OCI-LY3 (cell line): ENCODE measurements around the gene TXNDC11.

ENCODE experiments used
- H2AFZ ChIP-seq: fragments of 200-600, 300-600 bp; shearing (Covaris generic); 2 replicates; pipeline ENCODE4 v1.6.0; 2014; ENCODE audit warnings: antibody characterized with exemption, low read depth, low read length
- H3K27ac ChIP-seq: fragments of 200-600, 300-600 bp; sonication (generic); 2 replicates; pipeline ENCODE4 v1.5.1; 2014; ENCODE audit warnings: mild to moderate bottlenecking, low read length, moderate library complexity, mixed read lengths
- H3K27me3 ChIP-seq: fragments of 200-600, 300-600 bp; sonication (generic); 2 replicates; pipeline ENCODE4 v1.6.1; 2014; ENCODE audit warnings: low read depth, low read length, mixed read lengths
- H3K36me3 ChIP-seq: fragments of 200-600, 300-600 bp; sonication (generic); replicated peaks from 2 replicates; pipeline ENCODE3; 2014; ENCODE audit warnings: low read depth, low read length, mixed read lengths
- H3K4me1 ChIP-seq: fragments of 300-600, 200-600 bp; sonication (generic); 2 replicates; pipeline ENCODE4 v1.6.1; 2014; ENCODE audit warnings: low read length, mixed read lengths
- H3K4me2 ChIP-seq: fragments of 200-600, 300-600 bp; sonication (generic); 2 replicates; pipeline ENCODE4 v1.6.1; 2014; ENCODE audit warnings: low read length, mixed read lengths
- H3K4me3 ChIP-seq: fragments of 300-600, 200-600 bp; sonication (generic); 2 replicates; pipeline ENCODE4 v1.5.1; 2014; ENCODE audit warnings: antibody characterized with exemption, mild to moderate bottlenecking, low read length, moderate library complexity
- H3K79me2 ChIP-seq: fragments of 300-600, 200-600 bp; shearing (Covaris generic); 2 replicates; pipeline ENCODE4 v1.6.1; 2014; ENCODE audit warnings: mild to moderate bottlenecking, low read length, mixed read lengths
- H3K9ac ChIP-seq: fragments of 300-600, 200-600 bp; shearing (Covaris generic); 2 replicates; pipeline ENCODE4 v1.6.0; 2014; ENCODE audit warnings: mild to moderate bottlenecking, low read length, moderate library complexity
- H3K9me3 ChIP-seq: fragments of 200-600, 300-600 bp; shearing (Covaris generic); 2 replicates; pipeline ENCODE4 v1.6.1; 2014; ENCODE audit warnings: low read length, mixed read lengths; ENCODE audit not compliant: insufficient read depth
- H4K20me1 ChIP-seq: fragments of 200-600, 300-600 bp; sonication (generic); 2 replicates; pipeline ENCODE4 v1.6.1; 2016; ENCODE audit warnings: low read length, mixed read lengths; ENCODE audit not compliant: insufficient read depth
- CTCF ChIP-seq: fragments of 200-600, 300-600 bp; sonication (generic); IDR thresholded peaks from 2 replicates; pipeline ENCODE4 v1.5.1; 2014; ENCODE audit warnings: antibody characterized with exemption, low read length, low read depth
- EZH2phosphoT487 ChIP-seq: fragments of 200-600 bp; shearing (Covaris generic); IDR thresholded peaks from 2 replicates; pipeline ENCODE4 v1.6.1; 2018; ENCODE audit warnings: antibody characterized with exemption, mixed run types, low read depth

Gene TXNDC11

GRCh38 chr16:11685844-11686618, 56.6 kb downstream of the TXNDC11 start:
- Histone ChIP-seq H3K4me1 (peaks cover 88% of the 10 kb centered on the region), H4K20me1 (peaks cover 25% of the 10 kb centered on the region), H3K27ac (no peak overlapping the region), H3K4me2 (no peak overlapping the region), H3K27me3 (no peaks in the 10 kb centered on the region), H3K79me2 (peaks cover 80% of the 10 kb centered on the region), H3K4me3 (no peak overlapping the region), H2AFZ (no peak overlapping the region), H3K9me3 (no peaks in the 10 kb centered on the region), H3K36me3 (peaks cover 58% of the 10 kb centered on the region), H3K9ac (no peak overlapping the region)
- TF ChIP-seq EZH2phosphoT487: no peak
- no peak for TF ChIP-seq CTCF

- H4K20me1 ChIP-seq: peaks cover 41% of the 10 kb centered on the region
- TF ChIP-seq CTCF (no peak), EZH2phosphoT487 (no peak)
- H3K9me3 ChIP-seq: no peaks in the 10 kb centered on the region
- H3K27ac ChIP-seq: no peak overlapping the region
- no peak overlapping the region for H3K4me3 ChIP-seq
- H3K4me1 ChIP-seq: peaks cover 88% of the 10 kb centered on the region
- H3K79me2 ChIP-seq: peaks cover 87% of the 10 kb centered on the region
- H3K36me3 ChIP-seq: peaks cover 58% of the 10 kb centered on the region
- no peak overlapping the region for H2AFZ ChIP-seq
- H3K4me2 ChIP-seq: 0 out of 2 replicates have a peak overlapping the region, but pooled peaks have one; percentile 3
- H3K27me3 ChIP-seq: no peaks in the 10 kb centered on the region
- no peak overlapping the region for H3K9ac ChIP-seq
These were observed 58.2 kb downstream of the TXNDC11 start for GRCh38 chr16:11684231-11685025.

- Histone ChIP-seq H3K4me2 (peak overlapping the region; percentile 50), H3K4me3 (peak overlapping the region; percentile 15), H3K27ac (peak overlapping the region; percentile 83), H3K9ac (peak overlapping the region; percentile 8; the same call in 1 of the 2 replicates), H2AFZ (no peak overlapping the region), H4K20me1 (peaks cover 53% of the 10 kb centered on the region), H3K9me3 (no peaks in the 10 kb centered on the region), H3K36me3 (peaks cover 61% of the 10 kb centered on the region), H3K79me2 (peaks cover 89% of the 10 kb centered on the region), H3K4me1 (peaks cover 90% of the 10 kb centered on the region), H3K27me3 (no peaks in the 10 kb centered on the region)
- TF ChIP-seq CTCF (no peak), EZH2phosphoT487 (no peak)
These were observed 59.5 kb downstream of the TXNDC11 start for GRCh38 chr16:11683145-11683544.

GRCh38 chr16:11682655-11683096, 60.0 kb downstream of the TXNDC11 start:
- Histone ChIP-seq H3K27me3 (no peaks in the 10 kb centered on the region), H3K9ac (peak overlapping the region; percentile 8; the same call in 1 of the 2 replicates), H3K4me2 (peak overlapping the region; percentile 50), H3K4me1 (peaks cover 90% of the 10 kb centered on the region), H3K79me2 (peaks cover 88% of the 10 kb centered on the region), H3K4me3 (peak overlapping the region; percentile 15), H3K36me3 (peaks cover 61% of the 10 kb centered on the region), H2AFZ (no peak overlapping the region), H3K27ac (peak overlapping the region; percentile 83), H3K9me3 (no peaks in the 10 kb centered on the region), H4K20me1 (peaks cover 58% of the 10 kb centered on the region)
- TF ChIP-seq CTCF: no peak
- no peak for TF ChIP-seq EZH2phosphoT487
